Peyer's patch (tissue), 4 donors: Measurements from ENCODE around the gene ZNF595.
"Not testable (repeated sequence)": the region's sequence is repeated elsewhere in the genome, so short reads cannot be mapped to it uniquely, and the experiment has no call there.

ENCODE experiments used
- CTCF ChIP-seq, 6 experiments: fragments of 450-650 bp in 4 of 6; fragments of 200-600 bp in 2 of 6; sonication (generic) in 1 of 6; IDR thresholded peaks; one replicate each; pipeline ENCODE4 v1.5.1; 2017 to 2019; ENCODE audit warnings: antibody characterized with exemption in 6 of 6, mild to moderate bottlenecking in 3 of 6, moderate library complexity in 1 of 6
- POLR2A ChIP-seq, 2 donors: fragments of 450-650 bp; IDR thresholded peaks; one replicate each; pipeline ENCODE4 v1.5.1; 2017; ENCODE audit warnings: antibody characterized with exemption in 2 of 2, mild to moderate bottlenecking in 2 of 2, moderate library complexity in 2 of 2

GRCh38 chr4:38202-38601 is 14.9 kb upstream of the ZNF595 start:
- not testable (repeated sequence) for TF ChIP-seq CTCF, POLR2A (IDR thresholded peaks at IDR 0.05)
